BJ (cell line): ENCODE data around the gene LYSMD4. TPM values are rescaled to one million over a fixed set of nuclear protein-coding genes. Genes with fewer than 3 reads are reported as not detected.

Experiments used
- CTCF ChIA-PET: fragments of 350-600 bp; formaldehyde crosslinking; extraction: SDS; loops from one replicate; lab custom pipeline; 2021; ENCODE audit warnings: antibody characterized with exemption, inconsistent platforms; lab: Yijun Ruan, JAX
- POLR2A ChIA-PET: fragments of 300-600 bp; sonication (Branson Sonifier 250); formaldehyde crosslinking; extraction: SDS; loops from one replicate; lab custom pipeline; 2021; ENCODE audit warnings: antibody characterized with exemption; lab: Charles Lee
- DNase-seq: peaks from one replicate; pipeline ENCODE4 v3.0.0-alpha.2; 2011; ENCODE audit warnings: low read depth
- H3K27me3 ChIP-seq: 2 replicates; pipeline ENCODE4 v1.6.0; 2011; ENCODE audit warnings: low read length; ENCODE audit not compliant: control insufficient read depth, insufficient read depth
- H3K36me3 ChIP-seq: 2 replicates; pipeline ENCODE4 v1.5.1; 2011; ENCODE audit warnings: low read length; ENCODE audit not compliant: control insufficient read depth, insufficient read depth
- H3K4me3 ChIP-seq: 2 replicates; pipeline ENCODE4 v1.5.1; 2011; ENCODE audit warnings: low read depth, mild to moderate bottlenecking, control low read depth, low read length
- polyA plus RNA-seq: library from polyadenylated mRNA; depleted of rRNA; stranded (reverse); fragments of >200 nt; gene quantifications from 2 replicates; pipeline ENCODE4 v1.2.3, GENCODE V29; 2011
- TF ChIP-seq, protein P1 (sequence below): IDR thresholded peaks from 2 replicates; pipeline ENCODE4 v1.5.1; 2011; ENCODE audit warnings: low read depth, mild to moderate bottlenecking, control low read depth, inconsistent platforms, low read length, moderate library complexity; ENCODE audit not compliant: insufficient read depth

Gene LYSMD4
- polyA plus RNA-seq, 1 experiment, result 2.7 TPM

DNA sequence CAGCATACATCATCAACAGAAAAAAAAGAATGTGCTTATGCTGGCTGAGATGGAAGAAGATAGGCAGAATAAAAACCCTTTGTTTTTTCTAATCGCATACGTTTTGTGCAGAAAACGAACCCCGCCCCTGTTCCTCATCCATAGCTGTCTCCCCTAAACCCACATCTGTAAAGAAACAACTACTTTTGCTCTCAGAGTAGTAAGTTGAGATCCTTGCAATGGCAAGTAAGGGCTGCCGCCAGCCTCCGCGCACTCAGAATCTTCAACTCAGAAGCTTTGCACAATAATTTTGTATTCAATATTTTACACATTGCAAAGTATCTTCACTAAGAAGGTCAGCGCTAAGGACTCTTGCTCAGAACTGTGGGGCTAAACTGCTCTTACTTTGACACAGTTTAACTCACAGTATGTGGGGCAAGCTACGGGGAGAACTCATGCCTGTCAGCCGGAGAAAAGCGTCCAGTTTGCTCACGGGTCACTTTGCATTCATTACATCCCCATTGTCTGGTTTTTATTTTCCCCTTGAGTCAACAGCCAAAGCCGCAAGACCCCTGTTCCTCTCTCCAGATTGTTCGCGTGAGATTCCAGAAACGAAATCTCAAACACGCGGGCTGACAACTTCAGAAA is 1.0 kb downstream of the LYSMD4 start:
- no peaks in the 10 kb centered on the region for H3K36me3 ChIP-seq
- no peak for DNase-seq
- TF ChIP-seq, protein P1, sequence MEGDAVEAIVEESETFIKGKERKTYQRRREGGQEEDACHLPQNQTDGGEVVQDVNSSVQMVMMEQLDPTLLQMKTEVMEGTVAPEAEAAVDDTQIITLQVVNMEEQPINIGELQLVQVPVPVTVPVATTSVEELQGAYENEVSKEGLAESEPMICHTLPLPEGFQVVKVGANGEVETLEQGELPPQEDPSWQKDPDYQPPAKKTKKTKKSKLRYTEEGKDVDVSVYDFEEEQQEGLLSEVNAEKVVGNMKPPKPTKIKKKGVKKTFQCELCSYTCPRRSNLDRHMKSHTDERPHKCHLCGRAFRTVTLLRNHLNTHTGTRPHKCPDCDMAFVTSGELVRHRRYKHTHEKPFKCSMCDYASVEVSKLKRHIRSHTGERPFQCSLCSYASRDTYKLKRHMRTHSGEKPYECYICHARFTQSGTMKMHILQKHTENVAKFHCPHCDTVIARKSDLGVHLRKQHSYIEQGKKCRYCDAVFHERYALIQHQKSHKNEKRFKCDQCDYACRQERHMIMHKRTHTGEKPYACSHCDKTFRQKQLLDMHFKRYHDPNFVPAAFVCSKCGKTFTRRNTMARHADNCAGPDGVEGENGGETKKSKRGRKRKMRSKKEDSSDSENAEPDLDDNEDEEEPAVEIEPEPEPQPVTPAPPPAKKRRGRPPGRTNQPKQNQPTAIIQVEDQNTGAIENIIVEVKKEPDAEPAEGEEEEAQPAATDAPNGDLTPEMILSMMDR, result no peak
- no peaks in the 10 kb centered on the region for H3K27me3 ChIP-seq
- ChIA-PET CTCF (interaction anchor here (0.6 to 4.5 kb wide), 10 partner anchors 14 to 463 kb away, joined by 3 to 19 read pairs (median 5); no protein-coding TSS in a partner anchor), POLR2A (no interaction called here)
- peak overlapping the region; percentile 85 for H3K4me3 ChIP-seq

DNA sequence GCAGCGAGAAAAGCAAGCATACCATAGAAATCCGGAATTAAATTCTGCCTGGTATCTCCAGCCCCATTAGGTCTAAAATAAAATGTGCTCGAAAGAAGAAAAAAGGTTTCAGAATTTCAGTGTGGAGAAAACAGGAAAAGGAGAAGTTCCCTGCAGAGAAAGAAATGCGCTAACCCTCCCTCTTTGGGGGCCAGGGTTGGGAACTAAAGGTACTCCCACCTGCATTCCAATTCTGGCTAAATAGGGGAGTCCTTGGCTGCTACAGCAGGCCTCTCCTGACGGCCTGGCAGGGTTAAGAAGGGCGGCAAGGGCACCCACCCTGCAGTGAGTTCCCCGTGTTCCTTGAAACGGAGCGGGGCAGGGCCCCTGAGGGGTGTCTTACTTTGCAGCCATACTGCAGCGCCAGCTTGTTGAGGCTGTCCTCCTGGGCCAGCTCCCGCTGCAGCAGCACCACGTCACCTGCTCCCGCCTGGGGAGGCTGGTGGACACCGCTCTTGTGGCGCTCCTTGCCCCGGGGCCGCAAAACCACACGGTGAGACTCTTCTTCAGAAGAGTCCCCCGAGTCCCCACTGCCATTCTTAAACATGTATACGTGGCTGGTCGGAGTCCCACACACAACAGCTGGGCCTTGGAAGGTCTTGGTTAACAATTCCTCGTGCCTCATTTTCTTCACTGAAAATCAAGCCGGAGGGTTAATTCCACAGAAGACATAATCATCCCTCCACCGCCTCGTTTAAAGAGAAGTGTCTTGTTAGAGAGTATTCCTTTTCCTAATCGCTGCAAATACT is 1.7 kb downstream of the LYSMD4 start:
- CTCF ChIA-PET, result interaction anchor here (0.6 to 4.5 kb wide), 10 partner anchors 13 to 463 kb away, joined by 3 to 19 read pairs (median 5); no protein-coding TSS in a partner anchor
- no peak for DNase-seq
- Histone ChIP-seq H3K4me3 (no peak overlapping the region), H3K36me3 (no peaks in the 10 kb centered on the region), H3K27me3 (no peaks in the 10 kb centered on the region)
- TF ChIP-seq, protein P1, result no peak
- POLR2A ChIA-PET, result no interaction called here

DNA sequence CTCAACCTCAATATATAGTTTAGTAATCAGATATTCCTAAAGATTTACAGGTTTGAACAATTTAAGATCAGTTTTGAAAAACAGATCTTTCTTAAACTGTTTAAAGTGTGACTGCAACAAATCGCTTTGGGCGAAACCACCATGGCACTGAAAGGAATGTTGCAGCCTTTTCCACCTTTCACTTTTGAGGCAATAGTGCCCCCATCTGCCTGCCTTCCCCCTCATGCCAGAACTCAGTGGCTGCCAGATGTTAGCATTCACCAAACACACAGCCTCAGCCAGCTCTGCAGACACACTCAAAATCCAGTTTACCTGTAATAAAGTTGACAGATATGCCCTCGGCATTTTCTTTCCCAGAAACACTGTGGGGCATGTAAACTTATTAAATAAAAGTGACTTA is 3.3 kb downstream of the LYSMD4 start:
- Histone ChIP-seq H3K36me3 (no peaks in the 10 kb centered on the region), H3K27me3 (no peaks in the 10 kb centered on the region), H3K4me3 (no peak overlapping the region)
- ChIA-PET CTCF (interaction anchor here (0.8 to 4.5 kb wide), 11 partner anchors 12 to 457 kb away, joined by 3 to 19 read pairs (median 4); no protein-coding TSS in a partner anchor), POLR2A (no interaction called here)
- TF ChIP-seq, protein P1, result peak; percentile 58
- no peak for DNase-seq

GRCh38 chr15:99729327-99729726 is 3.9 kb downstream of the LYSMD4 start:
- H3K4me3 ChIP-seq, result no peak overlapping the region
- no peaks in the 10 kb centered on the region for H3K36me3 ChIP-seq
- TF ChIP-seq, protein P1, result no peak
- POLR2A ChIA-PET, result no interaction called here
- no peak for DNase-seq
- no peaks in the 10 kb centered on the region for H3K27me3 ChIP-seq
- CTCF ChIA-PET, result interaction anchor here (0.9 to 4.5 kb wide), 10 partner anchors 11 to 456 kb away, joined by 3 to 19 read pairs (median 4); no protein-coding TSS in a partner anchor

- TF ChIP-seq, protein P1, result no peak
- Histone ChIP-seq H3K27me3 (no peaks in the 10 kb centered on the region), H3K4me3 (no peak overlapping the region), H3K36me3 (no peaks in the 10 kb centered on the region)
- CTCF ChIA-PET, result interaction anchor here (0.9 to 4.5 kb wide), 9 partner anchors 11 to 447 kb away, joined by 3 to 19 read pairs (median 4); no protein-coding TSS in a partner anchor
- POLR2A ChIA-PET, result no interaction called here
- no peak for DNase-seq
These were observed 4.3 kb downstream of the LYSMD4 start for GRCh38 chr15:99728916-99729315.
